Measurements from ENCODE around the gene IL17RE.

- TF ChIP-seq POLR2A (IDR thresholded peaks at IDR 0.05; ENCODE audit: low read depth, low read length) (peak; percentile 38), CTCF (IDR thresholded peaks at IDR 0.05; ENCODE audit: extremely low read depth in 1 of 2, insufficient read depth in 1 of 2, low read depth in 1 of 2, low read length in 2 of 2) (no peak), JUN (IDR thresholded peaks at IDR 0.05; ENCODE audit: borderline replicate concordance, insufficient read depth, insufficient read length, low read depth) (no peak), POLR2AphosphoS5 (IDR thresholded peaks at IDR 0.05; ENCODE audit: insufficient read depth, low read depth, low read length) (peak; percentile 32), GATA2 (IDR thresholded peaks at IDR 0.05; ENCODE audit: insufficient read depth, insufficient read length, low read depth, low read length) (no peak), EZH2 (IDR thresholded peaks at IDR 0.05; ENCODE audit: borderline replicate concordance, low read depth, low read length, severe bottlenecking) (no peak), MAX (IDR thresholded peaks at IDR 0.05; ENCODE audit: insufficient read depth, insufficient read length) (no peak), MYC (IDR thresholded peaks at IDR 0.05; ENCODE audit: low read depth, low read length) (no peak), FOS (IDR thresholded peaks at IDR 0.05; ENCODE audit: borderline replicate concordance, insufficient read depth, low read length) (no peak)
Observed at GRCh38 chr3:9916734-9917680, 14.4 kb downstream of the IL17RE start, which contains the start of gene IL17RC.
